Hematopoietic multipotent progenitor cell treated with erythropoietin and hydrocortisone succinate and interleukin-3 and kit ligand, for 6 days (in vitro differentiated cells): Measurements from ENCODE around the gene THBD.

Experiments
- DNase-seq: peaks from one replicate; pipeline ENCODE4 v3.0.0-alpha.2; 2015

Gene THBD

GRCh38 chr20:23049201-23050075, at the start of gene THBD:
THBD (minus strand) TSS chr20:23049672; CDS start chr20:23049504, 168 bp downstream.
- DNase-seq = peak; percentile 61

DNA sequence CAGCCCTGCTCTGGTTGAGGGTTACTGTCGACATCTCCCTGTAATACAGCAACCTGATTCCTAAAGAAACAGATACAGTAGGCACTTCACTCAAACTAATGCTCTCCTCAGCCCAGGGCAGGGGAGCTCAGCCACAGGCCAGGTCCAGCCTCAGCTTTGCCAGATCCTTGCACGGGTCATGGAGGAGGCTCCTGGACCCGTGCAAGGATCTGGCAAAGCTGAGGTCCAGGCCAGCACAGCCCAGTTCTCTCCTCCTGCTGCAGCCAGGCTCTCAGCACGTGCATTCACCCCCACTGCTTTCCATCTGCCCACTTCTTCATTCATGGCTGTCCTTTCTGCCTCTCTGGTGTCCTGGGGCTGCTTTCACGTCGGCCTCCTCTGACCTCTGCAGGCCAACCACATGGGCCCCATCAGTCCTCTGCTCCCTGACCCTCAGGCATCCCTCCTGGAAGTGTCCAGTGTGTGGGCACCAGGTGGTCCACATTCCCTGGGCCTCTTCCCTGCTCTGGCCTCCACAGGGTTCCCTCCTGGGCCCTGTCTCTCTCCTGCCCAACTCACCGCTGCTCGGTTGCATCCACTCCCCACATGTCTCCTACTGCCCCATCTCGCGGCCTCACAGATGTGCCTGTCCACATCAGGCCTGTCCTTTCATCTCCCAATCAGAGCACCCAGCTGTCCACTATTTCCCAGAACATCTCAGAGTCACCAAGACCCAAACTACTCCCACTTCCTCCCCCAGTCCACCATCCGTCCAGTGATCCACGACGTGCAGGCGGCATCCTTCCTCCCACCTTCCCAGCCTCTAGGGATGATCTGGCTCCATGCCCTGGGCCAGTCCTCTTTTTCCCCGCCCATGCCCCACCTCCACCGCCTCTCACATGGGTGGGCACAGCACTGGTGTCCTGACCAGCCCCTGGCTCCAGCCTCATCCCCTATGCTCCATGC, 48.4 kb upstream of the THBD start:
- DNase-seq = no peak

DNA sequence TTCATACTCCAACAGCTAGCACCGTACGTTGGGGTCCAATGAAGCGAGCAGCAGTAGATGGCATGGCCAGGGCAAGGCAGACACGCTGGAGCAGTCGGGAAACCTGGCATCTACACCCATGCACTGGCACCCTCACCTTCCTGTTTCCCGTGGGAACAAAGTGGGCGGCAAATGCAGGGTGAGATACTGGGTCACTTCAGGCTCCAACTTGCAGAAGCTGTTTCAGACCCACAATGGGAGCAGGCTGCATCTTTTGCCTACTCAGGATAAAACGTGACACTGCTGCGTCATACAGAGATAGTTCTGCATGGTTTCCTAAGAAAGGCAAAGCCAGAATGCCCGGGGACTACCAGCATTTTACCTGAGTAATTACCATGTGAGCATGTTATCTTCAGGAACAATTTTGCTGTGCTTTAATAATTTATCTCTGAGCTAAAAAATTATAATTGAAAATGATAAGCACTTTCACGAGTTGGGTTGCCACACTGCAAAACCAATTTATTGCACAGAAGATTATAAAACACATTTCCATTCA, 47.6 kb upstream of the THBD start:
- DNase-seq = no peak

DNA sequence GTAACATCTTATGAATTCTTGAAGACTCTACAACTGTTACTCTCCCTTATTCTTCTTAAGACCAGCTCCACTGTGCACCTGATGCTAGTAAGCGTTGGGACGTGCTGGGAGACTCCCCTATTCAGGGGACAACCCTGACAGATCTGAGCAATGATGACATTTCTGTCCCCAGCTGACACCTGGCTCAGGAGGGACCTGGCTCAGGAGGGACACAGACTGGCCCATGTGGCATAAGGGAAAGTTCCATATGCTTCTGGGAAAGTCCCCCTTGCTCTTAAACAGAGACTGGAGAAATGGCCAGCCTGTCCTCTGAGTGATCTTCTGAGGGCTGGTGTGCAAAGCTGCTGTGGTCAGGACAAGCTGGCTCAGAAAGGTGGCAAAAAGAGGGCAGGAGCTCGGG, 46.6 kb upstream of the THBD start:
- no peak for DNase-seq

DNA sequence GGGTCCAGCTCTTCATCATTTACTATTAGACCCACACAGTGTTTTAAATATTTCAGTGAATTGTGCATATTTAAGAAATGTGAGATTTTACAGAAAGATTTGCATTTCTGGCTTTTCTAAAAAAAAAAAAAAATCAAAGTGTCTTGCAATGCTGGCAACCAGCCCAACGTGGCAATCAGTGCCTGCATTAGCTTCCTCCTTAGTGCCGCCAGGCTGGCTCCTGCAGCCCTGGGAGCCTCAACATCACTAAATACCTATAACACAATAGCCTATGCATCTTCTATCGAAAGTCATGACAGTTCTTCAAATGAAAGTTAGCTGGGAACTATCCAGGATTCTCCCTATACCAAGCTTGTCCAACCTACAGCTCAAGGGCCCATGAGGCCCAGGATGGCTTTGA, 46.0 kb upstream of the THBD start:
- DNase-seq = no peak

- DNase-seq = no peak
Measured at GRCh38 chr20:23094927-23095326, 45.5 kb upstream of the THBD start.

DNA sequence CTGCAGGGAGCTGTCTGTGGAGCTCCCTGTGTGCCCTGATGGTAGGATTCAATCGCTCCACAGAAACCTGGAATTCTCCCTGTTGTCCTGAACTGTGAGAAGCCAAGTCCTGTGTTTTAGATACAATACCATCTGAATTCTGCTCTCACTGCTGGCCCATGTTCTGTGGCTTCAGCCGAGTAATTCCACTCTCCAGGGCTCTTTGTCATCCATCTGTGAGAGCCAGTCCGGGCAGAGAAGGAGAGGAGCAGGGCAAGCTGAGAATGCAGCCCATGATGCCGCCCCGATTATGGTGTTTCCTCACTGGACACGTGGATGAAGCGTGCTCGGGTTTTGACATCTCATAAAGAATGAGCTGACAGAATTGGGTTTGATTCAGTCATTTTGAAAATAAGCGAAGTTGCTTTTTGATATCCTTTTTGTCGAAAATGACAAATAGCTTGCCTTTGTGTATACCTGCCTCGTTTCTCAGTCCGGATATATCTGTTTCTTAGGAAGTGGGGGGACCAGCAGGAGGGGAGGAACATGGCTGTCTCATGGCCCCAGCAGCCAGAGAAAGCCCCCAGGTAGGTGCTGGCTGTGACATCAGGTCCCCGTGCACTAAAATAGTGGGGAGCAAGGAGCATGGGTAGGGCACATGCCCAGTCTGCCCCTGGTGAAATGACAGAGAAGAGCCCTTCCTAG, 44.9 kb upstream of the THBD start:
- DNase-seq = no peak

DNA sequence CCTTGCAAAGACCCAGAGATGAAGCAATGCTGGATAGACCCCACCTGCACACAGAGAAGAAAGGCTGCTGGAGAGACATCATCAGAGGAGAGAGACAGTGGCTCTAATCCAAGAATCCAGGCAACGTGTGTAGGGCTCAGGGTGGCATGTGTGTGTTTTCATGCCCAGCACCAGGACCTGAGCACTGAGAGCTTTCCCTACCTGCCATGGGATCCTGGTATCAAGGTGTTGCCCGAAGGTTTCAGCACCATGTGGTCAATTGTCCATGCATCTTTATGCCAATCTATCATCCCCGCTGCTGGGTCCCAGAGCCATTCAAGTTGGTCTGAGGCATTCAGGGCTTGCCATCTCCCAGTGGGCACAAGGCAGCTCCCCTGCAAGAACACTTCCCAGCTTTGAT, 44.1 kb upstream of the THBD start:
- no peak for DNase-seq

GRCh38 chr20:23092861-23093495, 43.5 kb upstream of the THBD start:
- DNase-seq = no peak

GRCh38 chr20:23092384-23092756, 42.9 kb upstream of the THBD start:
- no peak for DNase-seq

DNA sequence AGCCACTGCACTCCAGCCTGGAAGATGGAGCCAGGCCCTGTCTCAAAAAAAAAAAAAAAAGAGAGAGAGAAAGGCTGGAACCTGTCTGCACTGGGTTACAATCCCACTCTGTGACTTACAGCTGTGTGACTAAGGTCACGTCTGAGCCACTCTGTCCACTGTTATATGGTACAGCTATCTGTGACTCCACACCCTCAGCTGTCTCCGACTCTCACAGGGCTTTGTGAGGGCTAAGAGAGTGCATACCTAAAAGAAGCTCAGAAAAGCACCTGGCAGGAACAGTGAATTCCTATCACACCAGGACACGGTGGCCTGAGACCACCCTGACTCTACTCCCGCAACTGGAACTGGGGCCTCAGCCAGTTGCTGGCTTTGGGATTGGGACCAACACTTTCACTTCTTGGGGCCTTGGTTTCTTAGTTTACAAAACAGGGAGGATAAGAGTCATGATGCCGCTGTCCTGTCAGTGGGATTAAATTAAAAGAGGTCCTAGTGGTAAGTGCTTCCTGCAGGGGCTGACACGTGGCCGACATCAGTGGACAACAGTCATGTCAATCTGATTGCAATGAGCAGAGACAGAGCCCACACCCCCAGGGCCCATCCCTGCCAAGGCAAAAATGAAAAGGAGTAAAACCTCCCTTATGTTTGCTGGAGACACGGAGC, 42.4 kb upstream of the THBD start:
- DNase-seq = no peak

- DNase-seq = no peak
Measured at GRCh38 chr20:23090878-23091277, 41.4 kb upstream of the THBD start.

DNA sequence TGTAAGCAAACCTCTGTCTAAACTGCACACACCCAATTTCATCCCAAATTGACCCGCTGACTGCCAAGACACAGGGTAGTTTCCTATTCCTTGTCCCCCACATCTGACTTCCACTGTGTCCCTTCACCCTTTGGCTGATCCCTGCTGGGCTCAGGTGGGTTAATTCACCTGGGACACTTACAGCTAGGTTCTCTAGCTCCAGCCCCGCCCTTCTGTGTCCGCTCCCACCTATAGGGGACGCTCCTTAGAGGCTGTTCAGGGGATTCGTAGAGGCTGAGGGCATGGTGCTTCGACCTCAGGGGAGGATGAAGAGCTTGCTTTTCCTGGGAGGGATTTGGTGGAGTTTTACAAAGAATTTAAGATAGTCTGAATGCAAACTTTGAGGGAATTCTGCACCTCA, 40.7 kb upstream of the THBD start:
- no peak for DNase-seq

- DNase-seq = no peak
Measured at GRCh38 chr20:23088866-23089265, 39.4 kb upstream of the THBD start.

GRCh38 chr20:23087587-23088251, 38.2 kb upstream of the THBD start:
- peak; percentile 52 for DNase-seq

DNA sequence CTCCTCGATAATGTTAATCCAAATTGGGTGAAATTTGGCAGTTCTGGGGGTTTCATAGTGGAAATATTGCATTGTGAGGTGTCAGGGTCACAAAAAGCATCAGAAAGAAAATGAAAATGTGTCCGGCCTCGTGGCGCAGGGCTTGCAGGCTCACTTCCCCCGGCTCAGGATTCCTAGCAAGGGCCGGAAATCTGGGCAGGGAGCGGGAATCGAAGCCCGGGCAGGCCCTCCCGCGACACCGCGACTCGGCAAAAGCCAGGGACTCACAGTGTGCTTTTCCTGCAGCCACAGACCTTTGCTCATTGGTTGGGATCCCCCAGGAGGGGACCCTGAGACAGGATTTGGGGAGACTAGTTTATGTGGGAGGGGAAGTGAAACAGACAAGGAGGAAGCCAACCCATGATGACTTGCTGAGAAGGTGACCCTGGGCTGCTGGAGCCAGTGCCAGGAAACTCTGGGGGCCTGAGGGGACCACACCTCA, 37.5 kb upstream of the THBD start:
- DNase-seq = no peak

- peak; percentile 31 for DNase-seq
Measured at GRCh38 chr20:23086056-23086566, 36.6 kb upstream of the THBD start, which contains the start of gene CD93. CD93 (minus strand) TSS chr20:23086324; CDS start chr20:23086192, 132 bp downstream.

- DNase-seq = no peak
Measured at GRCh38 chr20:23085436-23086055, 36.1 kb upstream of the THBD start.

GRCh38 chr20:23084845-23085365, 35.4 kb upstream of the THBD start:
- no peak for DNase-seq

DNA sequence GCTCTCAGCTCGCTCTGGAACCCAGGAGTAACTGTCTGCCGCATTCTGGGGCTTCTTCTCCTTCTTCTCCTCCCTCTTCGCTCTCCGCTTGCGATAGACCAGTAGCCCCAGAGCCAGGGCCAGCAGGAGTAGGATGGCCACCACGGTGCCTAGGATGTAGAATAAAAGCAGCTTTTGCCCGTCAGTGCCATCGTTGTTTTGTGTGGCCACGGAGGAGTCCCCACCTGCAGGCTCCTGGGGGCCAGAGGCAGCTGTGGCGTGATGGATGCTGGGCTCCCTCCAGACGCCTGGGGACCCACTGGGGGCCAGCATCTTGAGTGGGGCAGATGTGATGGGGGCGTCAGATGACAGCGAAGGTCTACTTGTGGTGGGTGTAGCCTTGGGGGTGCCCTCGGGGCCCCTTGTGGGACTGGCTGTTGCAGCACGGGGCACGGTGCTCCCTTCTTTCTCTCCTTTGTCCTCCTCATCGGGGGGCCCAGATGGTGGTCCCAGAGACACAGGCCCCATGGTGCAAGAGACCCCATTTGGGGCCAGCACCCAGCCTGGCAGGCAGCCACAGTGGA, 34.9 kb upstream of the THBD start:
- no peak for DNase-seq
